GM19351 (cell line): ENCODE results near the gene AKT1.
"Not testable (repeated sequence)": the region's sequence is repeated elsewhere in the genome, so short reads cannot be mapped to it uniquely, and the experiment has no call there.

Experiments
- ATAC-seq: cut with Tn5 transposase; IDR thresholded peaks from one replicate; pipeline ENCODE4 v1.9.1; 2021; ENCODE audit warnings: mild to moderate bottlenecking, moderate library complexity; ENCODE audit not compliant: unreplicated experiment

The AKT1 gene

GRCh38 chr14:104794993-104795780 lies at the start of gene AKT1:
Gene AKT1 (minus strand): TSS chr14:104795748. CDS start chr14:104792643, 3,105 bp downstream.
- peak; percentile 38 for ATAC-seq

- ATAC-seq = no peak
Observed at GRCh38 chr14:104845033-104845666, 49.6 kb upstream of the AKT1 start.

GRCh38 chr14:104844306-104845032 lies 48.9 kb upstream of the AKT1 start:
- no peak for ATAC-seq

GRCh38 chr14:104843442-104844305 lies 48.1 kb upstream of the AKT1 start:
- no peak for ATAC-seq

GRCh38 chr14:104843006-104843405 lies 47.5 kb upstream of the AKT1 start:
- no peak for ATAC-seq

GRCh38 chr14:104841730-104842129 lies 46.2 kb upstream of the AKT1 start:
- ATAC-seq = no peak

- not testable (repeated sequence) for ATAC-seq
Observed at GRCh38 chr14:104836171-104836935, 40.8 kb upstream of the AKT1 start.

- ATAC-seq = no peak
Observed at GRCh38 chr14:104830781-104831180, 35.2 kb upstream of the AKT1 start.

GRCh38 chr14:104827177-104828055 lies 31.9 kb upstream of the AKT1 start:
- peak; percentile 65 for ATAC-seq

GRCh38 chr14:104826861-104827176 lies 31.3 kb upstream of the AKT1 start:
- no peak for ATAC-seq

- ATAC-seq = peak; percentile 81
Observed at GRCh38 chr14:104826189-104826860, 30.8 kb upstream of the AKT1 start.

- ATAC-seq = no peak
Observed at GRCh38 chr14:104824353-104824997, 28.9 kb upstream of the AKT1 start.

- ATAC-seq = no peak
Observed at GRCh38 chr14:104822821-104823615, 27.5 kb upstream of the AKT1 start.

GRCh38 chr14:104821971-104822608 lies 26.5 kb upstream of the AKT1 start:
- ATAC-seq = no peak

GRCh38 chr14:104821229-104821945 lies 25.8 kb upstream of the AKT1 start:
- no peak for ATAC-seq

GRCh38 chr14:104820669-104821228 lies 25.2 kb upstream of the AKT1 start:
- ATAC-seq = no peak
